LNCAP (cell line): ENCODE results near the gene TXNDC8.

Source experiments
- CTCF ChIP-seq: fragments of 450-650 bp; IDR thresholded peaks from 2 replicates; pipeline ENCODE4 v1.5.1; 2017; ENCODE audit warnings: mild to moderate bottlenecking

The TXNDC8 gene

GRCh38 chr9:110356639-110357395 lies 19.2 kb upstream of the TXNDC8 start:
- TF ChIP-seq CTCF = no peak

- no peak for TF ChIP-seq CTCF
Measured at GRCh38 chr9:110355911-110356310, 18.2 kb upstream of the TXNDC8 start.

- TF ChIP-seq CTCF = no peak
Measured at GRCh38 chr9:110351009-110351467, 13.4 kb upstream of the TXNDC8 start.

GRCh38 chr9:110346325-110346724 lies 8.7 kb upstream of the TXNDC8 start:
- TF ChIP-seq CTCF = no peak

GRCh38 chr9:110344821-110345220 lies 7.2 kb upstream of the TXNDC8 start:
- no peak for TF ChIP-seq CTCF

GRCh38 chr9:110343551-110343950 lies 5.9 kb upstream of the TXNDC8 start:
- no peak for TF ChIP-seq CTCF

- no peak for TF ChIP-seq CTCF
Measured at GRCh38 chr9:110340306-110340705, 2.6 kb upstream of the TXNDC8 start.

GRCh38 chr9:110338143-110338542 lies 480 bp upstream of the TXNDC8 start:
- no peak for TF ChIP-seq CTCF
